ENCODE data around the gene SNAI3. TPM values are rescaled to one million over a fixed set of nuclear protein-coding genes. Genes with fewer than 3 reads are reported as not detected.

Gene SNAI3
- total and polyA plus RNA-seq, 9 of the 15 experiments (the other 6 are each of a cell fraction or from before 2014, with no cell fraction given) = 0.04 to 4.1 (median 0.80) TPM; not detected in 1

GRCh38 chr16:88649924-88650748 is 36.2 kb downstream of the SNAI3 start (continued):
- TF ChIP-seq TEAD4 (IDR thresholded peaks at IDR 0.05; ENCODE audit: low read length) = no peak
- TF ChIP-seq TEAD4 (CRISPR knock-in tag; IDR thresholded peaks at IDR 0.05; ENCODE audit: borderline replicate concordance) = 0 out of 2 replicates have a peak, but pooled peaks have one; percentile 7
- TF ChIP-seq RBM14 (IDR thresholded peaks at IDR 0.05; ENCODE audit: borderline replicate concordance, insufficient read depth, low read depth, low read length) = 0 out of 2 replicates have a peak, but pooled peaks have one; percentile 80
- peak; percentile 40; the same call in 1 of the 2 replicates for TF ChIP-seq ETV5 (CRISPR knock-in tag; IDR thresholded peaks at IDR 0.05; ENCODE audit: low read depth)
- TF ChIP-seq GMEB1 (CRISPR knock-in tag; IDR thresholded peaks at IDR 0.05) = peak; percentile 34; the same call in 1 of the 2 replicates
- TF ChIP-seq KDM4B (IDR thresholded peaks at IDR 0.05; ENCODE audit: borderline replicate concordance in 2 of 2, low read depth in 1 of 2) = peak in 1 of 2 experiments; percentile 15; a peak in 1 of 4 replicates
- TF ChIP-seq, protein P1, sequence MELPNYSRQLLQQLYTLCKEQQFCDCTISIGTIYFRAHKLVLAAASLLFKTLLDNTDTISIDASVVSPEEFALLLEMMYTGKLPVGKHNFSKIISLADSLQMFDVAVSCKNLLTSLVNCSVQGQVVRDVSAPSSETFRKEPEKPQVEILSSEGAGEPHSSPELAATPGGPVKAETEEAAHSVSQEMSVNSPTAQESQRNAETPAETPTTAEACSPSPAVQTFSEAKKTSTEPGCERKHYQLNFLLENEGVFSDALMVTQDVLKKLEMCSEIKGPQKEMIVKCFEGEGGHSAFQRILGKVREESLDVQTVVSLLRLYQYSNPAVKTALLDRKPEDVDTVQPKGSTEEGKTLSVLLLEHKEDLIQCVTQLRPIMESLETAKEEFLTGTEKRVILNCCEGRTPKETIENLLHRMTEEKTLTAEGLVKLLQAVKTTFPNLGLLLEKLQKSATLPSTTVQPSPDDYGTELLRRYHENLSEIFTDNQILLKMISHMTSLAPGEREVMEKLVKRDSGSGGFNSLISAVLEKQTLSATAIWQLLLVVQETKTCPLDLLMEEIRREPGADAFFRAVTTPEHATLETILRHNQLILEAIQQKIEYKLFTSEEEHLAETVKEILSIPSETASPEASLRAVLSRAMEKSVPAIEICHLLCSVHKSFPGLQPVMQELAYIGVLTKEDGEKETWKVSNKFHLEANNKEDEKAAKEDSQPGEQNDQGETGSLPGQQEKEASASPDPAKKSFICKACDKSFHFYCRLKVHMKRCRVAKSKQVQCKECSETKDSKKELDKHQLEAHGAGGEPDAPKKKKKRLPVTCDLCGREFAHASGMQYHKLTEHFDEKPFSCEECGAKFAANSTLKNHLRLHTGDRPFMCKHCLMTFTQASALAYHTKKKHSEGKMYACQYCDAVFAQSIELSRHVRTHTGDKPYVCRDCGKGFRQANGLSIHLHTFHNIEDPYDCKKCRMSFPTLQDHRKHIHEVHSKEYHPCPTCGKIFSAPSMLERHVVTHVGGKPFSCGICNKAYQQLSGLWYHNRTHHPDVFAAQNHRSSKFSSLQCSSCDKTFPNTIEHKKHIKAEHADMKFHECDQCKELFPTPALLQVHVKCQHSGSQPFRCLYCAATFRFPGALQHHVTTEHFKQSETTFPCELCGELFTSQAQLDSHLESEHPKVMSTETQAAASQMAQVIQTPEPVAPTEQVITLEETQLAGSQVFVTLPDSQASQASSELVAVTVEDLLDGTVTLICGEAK (IDR thresholded peaks at IDR 0.05) = peak; percentile 63; the same call in 1 of the 2 replicates
- TF ChIP-seq, protein P1 (CRISPR knock-in tag; IDR thresholded peaks at IDR 0.05) = no peak
- peak; percentile 50; the same call in 1 of the 2 replicates for TF ChIP-seq RBFOX2 (IDR thresholded peaks at IDR 0.05; ENCODE audit: low read depth, low read length)
- peak; percentile 64 for TF ChIP-seq CHD1 (IDR thresholded peaks at IDR 0.05; ENCODE audit: low read length)
- 0 out of 2 replicates have a peak, but pooled peaks have one; percentile 29 for TF ChIP-seq SMAD4 (CRISPR knock-in tag; conservative IDR thresholded peaks at IDR 0.05)
- TF ChIP-seq JUN (IDR thresholded peaks at IDR 0.05; ENCODE audit: borderline replicate concordance, low read depth, low read length) = no peak
- TF ChIP-seq JUN (CRISPR knock-in tag; IDR thresholded peaks at IDR 0.05; ENCODE audit: borderline replicate concordance) = no peak
- TF ChIP-seq TOE1 (IDR thresholded peaks at IDR 0.05; ENCODE audit: borderline replicate concordance) = no peak
- peak; percentile 87; the same call in 1 of the 2 replicates for TF ChIP-seq TOE1 (CRISPR knock-in tag; IDR thresholded peaks at IDR 0.05; ENCODE audit: borderline replicate concordance, low read depth)
- TF ChIP-seq TCF7L2 (IDR thresholded peaks at IDR 0.05; ENCODE audit: low read depth, low read length) = no peak

Measured in K562 (cell line).